Sigmoid colon (tissue), 4 donors: ENCODE measurements around the gene DNHD1.

Experiments used
- CTCF ChIP-seq, 4 experiments: fragments of 450-650 bp in 3 of 4; fragments of 200-600 bp in 1 of 4; IDR thresholded peaks; one replicate each; pipeline ENCODE4 v1.5.1; 2016 to 2019; ENCODE audit warnings: antibody characterized with exemption in 4 of 4, mild to moderate bottlenecking in 3 of 4, moderate library complexity in 2 of 4
- POLR2A ChIP-seq, 2 donors: fragments of 450-650 bp; IDR thresholded peaks; one replicate each; pipeline ENCODE4 v1.6.1; 2016; ENCODE audit warnings: antibody characterized with exemption in 2 of 2, mild to moderate bottlenecking in 2 of 2, moderate library complexity in 2 of 2
- POLR2AphosphoS5 ChIP-seq, 4 donors: sonication (generic); formaldehyde crosslinking; IDR thresholded peaks; one replicate each; pipeline ENCODE4 v1.6.1; 2017; ENCODE audit warnings: antibody characterized with exemption in 4 of 4

GRCh38 chr11:6468712-6469495, 28.2 kb upstream of the DNHD1 start:
- TF ChIP-seq CTCF (IDR thresholded peaks at IDR 0.05): no peak
- TF ChIP-seq POLR2AphosphoS5 (IDR thresholded peaks at IDR 0.05): peak in 3 of 4 donors; percentile 18 to 56 (median 34)
- TF ChIP-seq POLR2A (IDR thresholded peaks at IDR 0.05): no peak
